WTC11 (cell line): ENCODE measurements around the gene NDUFA11. TPM values are rescaled to one million over a fixed set of nuclear protein-coding genes. Genes with fewer than 3 reads are reported as not detected.

Experiments used
- ATAC-seq: fragments of 200-7000 bp; cut with Tn5 transposase; 2 replicates; pipeline ENCODE4 v1.10.0; 2021; ENCODE audit warnings: mild to moderate bottlenecking, moderate library complexity
- CTCF ChIA-PET: fragments of 300-600 bp; sonication (Branson Sonifier 250); formaldehyde crosslinking; loops from one replicate; lab custom pipeline; 2021; ENCODE audit warnings: antibody characterized with exemption; lab: Charles Lee
- POLR2A ChIA-PET: fragments of 350-600 bp; sonication (Branson Sonifier 250); formaldehyde crosslinking; loops from one replicate; lab custom pipeline; 2021; ENCODE audit warnings: antibody characterized with exemption; lab: Charles Lee
- DNase-seq: peaks from one replicate; pipeline ENCODE4 v3.0.0; 2021; ENCODE audit warnings: low spot score
- H3K27ac Mint-ChIP-seq: 2 replicates; pipeline ENCODE4 v1.8.0; 2021; ENCODE audit warnings: mixed read lengths
- H3K27me3 Mint-ChIP-seq: 2 replicates; pipeline ENCODE4 v1.8.0; 2021; ENCODE audit warnings: low read depth, mild to moderate bottlenecking, moderate library complexity, mixed read lengths
- H3K36me3 Mint-ChIP-seq: 2 replicates; pipeline ENCODE4 v1.8.0; 2021; ENCODE audit warnings: mixed read lengths
- H3K4me1 Mint-ChIP-seq: 2 replicates; pipeline ENCODE4 v1.8.0; 2022; ENCODE audit warnings: mixed read lengths
- H3K4me3 Mint-ChIP-seq: 2 replicates; pipeline ENCODE4 v1.8.0; 2021; ENCODE audit warnings: mild to moderate bottlenecking, moderate library complexity, mixed read lengths
- H3K9me3 Mint-ChIP-seq: 2 replicates; pipeline ENCODE4 v1.8.0; 2021; ENCODE audit warnings: mixed read lengths
- E2F1 ChIP-seq: sonication (generic); formaldehyde crosslinking; IDR thresholded peaks from 2 replicates; pipeline ENCODE4 v1.8.0; 2022; ENCODE audit warnings: mild to moderate bottlenecking, missing genetic modification reagents
- EMX1 ChIP-seq: fragments of 250-450 bp; sonication (Bioruptor Pico); IDR thresholded peaks from 2 replicates; pipeline ENCODE4 v1.8.0; 2021; ENCODE audit warnings: mild to moderate bottlenecking
- FOXK1 ChIP-seq: sonication (generic); formaldehyde crosslinking; IDR thresholded peaks from 2 replicates; pipeline ENCODE4 v1.8.0; 2022; ENCODE audit warnings: mild to moderate bottlenecking, moderate library complexity, missing genetic modification reagents
- GABPB1 ChIP-seq: sonication (generic); formaldehyde crosslinking; IDR thresholded peaks from 2 replicates; pipeline ENCODE4 v1.8.1; 2023; ENCODE audit warnings: mild to moderate bottlenecking, missing genetic modification reagents
- GTF2I ChIP-seq: fragments of 250-450 bp; sonication (Bioruptor Pico); conservative IDR thresholded peaks from 2 replicates; pipeline ENCODE4 v1.4.0; 2021; ENCODE audit warnings: mild to moderate bottlenecking
- IRF1 ChIP-seq: sonication (generic); formaldehyde crosslinking; IDR thresholded peaks from 2 replicates; pipeline ENCODE4 v1.8.0; 2023; ENCODE audit warnings: missing genetic modification reagents
- IRF2 ChIP-seq: sonication (generic); formaldehyde crosslinking; IDR thresholded peaks from 2 replicates; pipeline ENCODE4 v1.8.0; 2022; ENCODE audit warnings: low read depth, missing genetic modification reagents, borderline replicate concordance
- MLX ChIP-seq: sonication (generic); formaldehyde crosslinking; IDR thresholded peaks from 2 replicates; pipeline ENCODE4 v1.8.1; 2023; ENCODE audit warnings: mild to moderate bottlenecking, missing genetic modification reagents, moderate library complexity
- NFE2L1 ChIP-seq: sonication (generic); formaldehyde crosslinking; IDR thresholded peaks from 2 replicates; pipeline ENCODE4 v1.8.1; 2023; ENCODE audit warnings: missing genetic modification reagents
- NR2C2 ChIP-seq: sonication (generic); formaldehyde crosslinking; IDR thresholded peaks from 2 replicates; pipeline ENCODE4 v1.8.0; 2022; ENCODE audit warnings: mild to moderate bottlenecking, missing genetic modification reagents
- PRDM15 ChIP-seq: sonication (generic); formaldehyde crosslinking; IDR thresholded peaks from 2 replicates; pipeline ENCODE4 v1.8.0; 2022; ENCODE audit warnings: missing genetic modification reagents
- TCF7 ChIP-seq: sonication (generic); formaldehyde crosslinking; IDR thresholded peaks from 2 replicates; pipeline ENCODE4 v1.8.0; 2022; ENCODE audit warnings: mild to moderate bottlenecking, low read depth, missing genetic modification reagents, moderate library complexity
- USF1 ChIP-seq: sonication (generic); formaldehyde crosslinking; IDR thresholded peaks from 2 replicates; pipeline ENCODE4 v1.8.0; 2022; ENCODE audit warnings: mild to moderate bottlenecking, missing genetic modification reagents
- ZBTB43 ChIP-seq: sonication (generic); formaldehyde crosslinking; IDR thresholded peaks from 2 replicates; pipeline ENCODE4 v1.8.1; 2023; ENCODE audit warnings: mild to moderate bottlenecking, missing genetic modification reagents
- ZNF263 ChIP-seq: sonication (generic); formaldehyde crosslinking; IDR thresholded peaks from 2 replicates; pipeline ENCODE4 v1.8.1; 2022; ENCODE audit warnings: low read depth, mild to moderate bottlenecking, moderate library complexity, missing genetic modification reagents
- ZNF281 ChIP-seq: sonication (generic); formaldehyde crosslinking; IDR thresholded peaks from 2 replicates; pipeline ENCODE4 v1.8.0; 2023; ENCODE audit warnings: mild to moderate bottlenecking, missing genetic modification reagents
- ZNF423 ChIP-seq: fragments of 250-450 bp; sonication (Bioruptor Pico); IDR thresholded peaks from 2 replicates; pipeline ENCODE4 v2.1.2; 2022; ENCODE audit warnings: mild to moderate bottlenecking, moderate library complexity
- ZNF425 ChIP-seq: fragments of 250-450 bp; sonication (Bioruptor Pico); conservative IDR thresholded peaks from 2 replicates; pipeline ENCODE4 v1.9.0; 2021; ENCODE audit warnings: mild to moderate bottlenecking
- ZNF512 ChIP-seq: sonication (generic); formaldehyde crosslinking; IDR thresholded peaks from 2 replicates; pipeline ENCODE4 v1.8.1; 2022; ENCODE audit warnings: missing genetic modification reagents, borderline replicate concordance
- total RNA-seq: library from RNA; stranded (reverse); gene quantifications from 3 replicates; pipeline ENCODE4 v1.2.3, GENCODE V29; 2021

Gene NDUFA11
- total RNA-seq, 1 experiment from 2014 or later, result 261 TPM

- ChIA-PET POLR2A (no interaction called here), CTCF (interaction anchor here (1.3 kb wide), 1 partner anchor 41 kb away, joined by 4 read pairs; no protein-coding TSS in a partner anchor)
- Mint-ChIP-seq H3K4me3 (no peak overlapping the region), H3K27me3 (no peaks in the 10 kb centered on the region), H3K9me3 (no peaks in the 10 kb centered on the region), H3K36me3 (peaks cover 42% of the 10 kb centered on the region), H3K27ac (no peak overlapping the region), H3K4me1 (no peaks in the 10 kb centered on the region)
- no peak for TF ChIP-seq TCF7 (CRISPR knock-in tag)
- TF ChIP-seq ZNF423, result no peak
- TF ChIP-seq USF1, result no peak
- TF ChIP-seq ZBTB43 (CRISPR knock-in tag), result no peak
- TF ChIP-seq ZNF425 (CRISPR knock-in tag), result no peak
- TF ChIP-seq ZNF281 (CRISPR knock-in tag), result no peak
- no peak for TF ChIP-seq IRF1
- TF ChIP-seq IRF2, result no peak
- TF ChIP-seq PRDM15 (CRISPR knock-in tag), result no peak
- no peak for TF ChIP-seq NFE2L1 (CRISPR knock-in tag)
- TF ChIP-seq EMX1, result no peak
- no peak for TF ChIP-seq MLX (CRISPR knock-in tag)
- TF ChIP-seq GTF2I (CRISPR knock-in tag), result no peak
- TF ChIP-seq ZNF263 (CRISPR knock-in tag), result no peak
- no peak for TF ChIP-seq E2F1 (CRISPR knock-in tag)
- no peak for TF ChIP-seq NR2C2 (CRISPR knock-in tag)
- no peak for TF ChIP-seq ZNF512 (CRISPR knock-in tag)
- TF ChIP-seq FOXK1, result no peak
- TF ChIP-seq GABPB1 (CRISPR knock-in tag), result no peak
- ATAC-seq (no peak), DNase-seq (no peak)
These were observed 23.3 kb upstream of the NDUFA11 start for GRCh38 chr19:5926641-5927440.
